B cell (primary cell): ENCODE measurements around the gene SLA2. TPM values are rescaled to one million over a fixed set of nuclear protein-coding genes. Genes with fewer than 3 reads are reported as not detected.

Experiments
- ATAC-seq: fragments of 200-7000 bp; cut with Tn5 transposase; one replicate; pipeline ENCODE4 v1.10.0; 2021; ENCODE audit warnings: low read depth, mild to moderate bottlenecking, moderate number of reproducible peaks, moderate library complexity
- CTCF ChIA-PET: fragments of 350-600 bp; sonication (Branson Sonifier 250); formaldehyde crosslinking; loops from one replicate; lab custom pipeline; 2021; ENCODE audit warnings: antibody characterized with exemption, inconsistent platforms; lab: Charles Lee
- POLR2A ChIA-PET: fragments of 350-600 bp; sonication (Branson Sonifier 250); formaldehyde crosslinking; loops from one replicate; lab custom pipeline; 2021; ENCODE audit warnings: antibody characterized with exemption; lab: Charles Lee
- DNase-seq: peaks from one replicate; pipeline ENCODE4 v3.0.0; 2013
- H2AFZ ChIP-seq: 2 replicates; pipeline ENCODE4 v1.6.1; 2012; ENCODE audit warnings: mild to moderate bottlenecking, low read depth, low read length; ENCODE audit not compliant: insufficient read depth, poor library complexity, severe bottlenecking
- H3K27ac ChIP-seq, 2 donors: 1 replicate in 1 of 2; 2 replicates in 1 of 2; pipeline ENCODE4 v1.5.1; 2012 to 2013; ENCODE audit warnings: low read length in 2 of 2, mild to moderate bottlenecking in 2 of 2, moderate library complexity in 1 of 2
- H3K27me3 ChIP-seq, 4 experiments: fragments of 200-600 bp in 1 of 4; sonication (generic) in 1 of 4; replicated peaks in 1 of 4; 1 replicate in 2 of 4; 2 replicates in 2 of 4; pipeline versions ENCODE4 v1.6.1 to v1.7.0; 2013 to 2016; ENCODE audit warnings: low read length in 3 of 4, mild to moderate bottlenecking in 2 of 4, mixed read lengths in 1 of 4, moderate library complexity in 1 of 4; ENCODE audit not compliant: insufficient read depth in 4 of 4, control insufficient read depth in 3 of 4; ENCODE audit errors: control extremely low read depth in 1 of 4
- H3K36me3 ChIP-seq, 2 experiments: replicated peaks in 1 of 2; 1 replicate in 1 of 2; 2 replicates in 1 of 2; pipeline versions ENCODE4 v1.6.1 to v1.7.1; 2013; ENCODE audit warnings: low read length in 1 of 2; ENCODE audit not compliant: insufficient read depth in 2 of 2, control insufficient read depth in 1 of 2; ENCODE audit errors: control extremely low read depth in 1 of 2, extremely low read depth in 1 of 2
- H3K4me1 ChIP-seq, 2 donors: fragments of 200-600 bp in 1 of 2; sonication (generic) in 1 of 2; 1 replicate in 1 of 2; 2 replicates in 1 of 2; pipeline versions ENCODE4 v1.5.1 to v1.6.1; 2013 to 2017; ENCODE audit warnings: low read length in 2 of 2; ENCODE audit not compliant: control insufficient read depth in 2 of 2, insufficient read depth in 2 of 2
- H3K4me2 ChIP-seq: replicated peaks from 2 replicates; pipeline ENCODE3; 2012; ENCODE audit warnings: mild to moderate bottlenecking, low read depth, low read length; ENCODE audit not compliant: poor library complexity, severe bottlenecking
- H3K4me3 ChIP-seq, 5 experiments: fragments of 200-600 bp in 1 of 5; sonication (generic) in 1 of 5; 1 replicate in 3 of 5; 2 replicates in 2 of 5; pipeline versions ENCODE4 v1.5.1 to v1.7.0; 2011 to 2016; ENCODE audit warnings: low read length in 4 of 5, mild to moderate bottlenecking in 4 of 5, low read depth in 2 of 5, control low read depth in 1 of 5, moderate library complexity in 1 of 5; ENCODE audit not compliant: insufficient read depth in 1 of 5; ENCODE audit errors: control extremely low read depth in 1 of 5, extremely low read depth in 1 of 5
- H3K79me2 ChIP-seq: fragments of 200-600 bp; sonication (generic); one replicate; pipeline ENCODE4 v1.6.0; 2016; ENCODE audit warnings: low read length; ENCODE audit not compliant: control insufficient read depth, insufficient read depth
- H3K9ac ChIP-seq: fragments of 200-600 bp; sonication (generic); 2 replicates; pipeline ENCODE4 v1.6.1; 2017; ENCODE audit warnings: mild to moderate bottlenecking, low read length, moderate library complexity
- H3K9me3 ChIP-seq, 3 donors: one replicate each; pipeline versions ENCODE4 v1.6.1 to v1.7.1; 2013; ENCODE audit warnings: low read length in 2 of 3; ENCODE audit not compliant: control insufficient read depth in 2 of 3, insufficient read depth in 1 of 3; ENCODE audit errors: control extremely low read depth in 1 of 3
- H4K20me1 ChIP-seq: 2 replicates; pipeline ENCODE4 v1.6.0; 2012; ENCODE audit warnings: mild to moderate bottlenecking, low read length; ENCODE audit not compliant: insufficient read depth, control insufficient read depth, poor library complexity, severe bottlenecking
- H3K27ac Mint-ChIP-seq: one replicate; pipeline ENCODE4 v1.8.0; 2021; ENCODE audit warnings: mixed read lengths
- H3K27me3 Mint-ChIP-seq: one replicate; pipeline ENCODE4 v1.8.0; 2021; ENCODE audit warnings: mixed read lengths
- H3K4me1 Mint-ChIP-seq: one replicate; pipeline ENCODE4 v1.8.0; 2021; ENCODE audit warnings: mixed read lengths
- H3K4me3 Mint-ChIP-seq: one replicate; pipeline ENCODE4 v1.8.0; 2021; ENCODE audit warnings: mixed read lengths
- H3K9me3 Mint-ChIP-seq: one replicate; pipeline ENCODE4 v1.8.0; 2022; ENCODE audit warnings: mixed read lengths; ENCODE audit not compliant: insufficient read depth
- EZH2 ChIP-seq: IDR thresholded peaks from 2 replicates; pipeline ENCODE4 v1.6.1; 2012; ENCODE audit warnings: borderline replicate concordance, low read depth, mild to moderate bottlenecking, moderate library complexity, low read length; ENCODE audit not compliant: insufficient read depth, poor library complexity, severe bottlenecking
- WGBS: methylation state at CpG from one replicate; pipeline ENCODE4 v1.1.5; 2013; ENCODE audit warnings: missing lambda C conversion rate; ENCODE audit not compliant: insufficient coverage; 5-methylcytosine and 5-hydroxymethylcytosine counted together
- intact Hi-C: fragments of 100-400 bp; cut with micrococcal nuclease; formaldehyde crosslinking; loops from one replicate; pipeline ENCODE4 v1.10.0; 2022
- polyA plus RNA-seq: library from polyadenylated mRNA; depleted of rRNA; stranded (reverse); fragments of >200 nt; gene quantifications from 2 replicates; pipeline ENCODE4 v1.2.3, GENCODE V29; 2012
- total RNA-seq, 2 donors: library from RNA; stranded (reverse); fragments of 120-200 nt in 1 of 2; gene quantifications; 1 replicate in 1 of 2; 2 replicates in 1 of 2; pipeline versions ENCODE4 v1.2.3 to v1.2.4, GENCODE V29; 2013 to 2022
- TF ChIP-seq, protein P1 (sequence below): fragments of 200-600 bp; IDR thresholded peaks from one replicate; pipeline ENCODE4 v1.8.0; 2022; ENCODE audit warnings: antibody characterized with exemption, mild to moderate bottlenecking

SLA2 gene
- total and polyA plus RNA-seq, 2 donors (not counting 1 experiment from before 2014, with no cell fraction given) = 0.73 to 0.76 TPM

DNA sequence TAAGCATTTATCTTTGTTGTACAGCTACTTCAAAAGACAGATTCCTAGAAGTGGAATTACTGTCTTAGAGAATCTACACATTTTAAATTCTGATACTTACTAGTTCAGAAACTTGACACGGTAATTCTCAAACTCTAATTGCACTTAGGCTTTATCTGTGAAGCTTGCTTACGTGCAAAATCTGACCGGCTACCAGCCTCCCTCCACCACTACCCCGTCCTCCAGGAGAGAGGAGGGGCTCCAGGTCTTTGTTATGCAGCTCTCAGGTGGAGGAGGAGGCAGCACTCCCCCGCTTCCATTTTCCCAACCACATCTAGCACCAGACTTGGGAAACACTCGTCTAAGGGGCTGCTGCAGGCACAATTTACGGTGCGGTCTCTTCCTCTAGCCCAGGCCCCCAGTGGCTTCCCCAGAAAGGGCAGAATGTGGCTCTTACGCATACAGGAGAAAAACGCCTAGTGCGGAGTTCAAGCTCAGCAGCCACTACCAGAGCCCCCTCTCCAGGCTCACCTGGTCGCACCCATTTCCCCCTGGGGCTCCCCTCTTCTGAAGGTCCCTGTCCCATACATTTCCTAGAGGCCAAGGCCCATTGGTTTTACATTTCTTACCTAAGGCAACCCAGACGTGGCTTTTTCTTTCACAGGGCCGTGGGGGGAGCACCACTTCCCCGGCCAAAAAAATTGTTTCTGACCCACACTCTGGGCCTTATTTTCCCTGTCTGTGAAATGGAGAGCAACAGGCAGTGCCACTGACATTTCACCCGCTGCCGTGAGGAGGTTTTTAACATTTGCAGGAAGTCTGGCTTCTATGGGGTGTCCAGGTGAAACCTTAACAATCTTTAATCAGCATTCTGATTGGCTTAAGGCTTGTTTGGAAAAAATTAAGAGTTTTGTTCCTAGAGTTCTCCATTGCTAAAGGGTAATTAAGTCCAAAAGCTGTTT, 74.2 kb downstream of the SLA2 start:
- H2AFZ ChIP-seq = peak overlapping the region; percentile 93
- 56% methylated on average over 8 of the region's 17 CpGs for WGBS
- no peaks in the 10 kb centered on the region for H3K36me3 ChIP-seq
- ChIA-PET POLR2A (interaction anchor here (0.5 to 6.7 kb wide), 5 partner anchors 16 to 111 kb away, joined by 3 to 81 read pairs (median 4); partner anchors contain the start of gene RAB5IF), CTCF (interaction anchor here (0.9 to 6.1 kb wide), 6 partner anchors 14 to 38 kb away, joined by 4 to 63 read pairs (median 13); partner anchors contain the start of gene RAB5IF)
- Mint-ChIP-seq H3K9me3 (no peaks in the 10 kb centered on the region), H3K27ac (peak overlapping the region; percentile 98), H3K4me1 (peaks cover 34% of the 10 kb centered on the region), H3K27me3 (no peaks in the 10 kb centered on the region), H3K4me3 (peak overlapping the region; percentile 92)
- no peak for TF ChIP-seq EZH2
- TF ChIP-seq, protein P1, sequence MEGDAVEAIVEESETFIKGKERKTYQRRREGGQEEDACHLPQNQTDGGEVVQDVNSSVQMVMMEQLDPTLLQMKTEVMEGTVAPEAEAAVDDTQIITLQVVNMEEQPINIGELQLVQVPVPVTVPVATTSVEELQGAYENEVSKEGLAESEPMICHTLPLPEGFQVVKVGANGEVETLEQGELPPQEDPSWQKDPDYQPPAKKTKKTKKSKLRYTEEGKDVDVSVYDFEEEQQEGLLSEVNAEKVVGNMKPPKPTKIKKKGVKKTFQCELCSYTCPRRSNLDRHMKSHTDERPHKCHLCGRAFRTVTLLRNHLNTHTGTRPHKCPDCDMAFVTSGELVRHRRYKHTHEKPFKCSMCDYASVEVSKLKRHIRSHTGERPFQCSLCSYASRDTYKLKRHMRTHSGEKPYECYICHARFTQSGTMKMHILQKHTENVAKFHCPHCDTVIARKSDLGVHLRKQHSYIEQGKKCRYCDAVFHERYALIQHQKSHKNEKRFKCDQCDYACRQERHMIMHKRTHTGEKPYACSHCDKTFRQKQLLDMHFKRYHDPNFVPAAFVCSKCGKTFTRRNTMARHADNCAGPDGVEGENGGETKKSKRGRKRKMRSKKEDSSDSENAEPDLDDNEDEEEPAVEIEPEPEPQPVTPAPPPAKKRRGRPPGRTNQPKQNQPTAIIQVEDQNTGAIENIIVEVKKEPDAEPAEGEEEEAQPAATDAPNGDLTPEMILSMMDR = no peak
- H3K4me1 ChIP-seq = peaks cover 23 to 34% of the 10 kb centered on the region in 2 donors
- DNase-seq (peak; percentile 49), ATAC-seq (no peak)
- peak overlapping the region; percentile 98 for H3K4me2 ChIP-seq
- H3K9ac ChIP-seq = peak overlapping the region; percentile 90
- H4K20me1 ChIP-seq = peaks cover 25% of the 10 kb centered on the region
- H3K4me3 ChIP-seq = no peak overlapping the region
- intact Hi-C loops = loop anchor here (1.0 kb wide), 1 partner anchor 16 kb away; no protein-coding TSS in a partner anchor
- no peaks in the 10 kb centered on the region for H3K27me3 ChIP-seq
- peaks cover 32% of the 10 kb centered on the region for H3K79me2 ChIP-seq
- peak overlapping the region; percentile 96 to 100 for H3K27ac ChIP-seq
- no peaks in the 10 kb centered on the region for H3K9me3 ChIP-seq
